Lower leg skin (tissue), 3 donors: Measurements from ENCODE around the gene RASGRP2.

Experiments
- CTCF ChIP-seq, 3 donors: fragments of 450-650 bp; IDR thresholded peaks; one replicate each; pipeline ENCODE4 v1.5.1; 2016; ENCODE audit warnings: antibody characterized with exemption in 3 of 3, mild to moderate bottlenecking in 3 of 3, moderate library complexity in 2 of 3
- POLR2A ChIP-seq, 2 donors: fragments of 450-650 bp; IDR thresholded peaks; one replicate each; pipeline ENCODE4 v1.6.1; 2016 to 2017; ENCODE audit warnings: antibody characterized with exemption in 2 of 2, mild to moderate bottlenecking in 1 of 2, moderate library complexity in 1 of 2

GRCh38 chr11:64685536-64685935 is 58.4 kb downstream of the RASGRP2 start:
- TF ChIP-seq CTCF (IDR thresholded peaks at IDR 0.05): no peak
- TF ChIP-seq POLR2A (IDR thresholded peaks at IDR 0.05): no peak
